Lung (tissue), 12 donors: ENCODE measurements around the gene P2RY2. TPM values are rescaled to one million over a fixed set of nuclear protein-coding genes. Genes with fewer than 3 reads are reported as not detected.

Experiments used
- ATAC-seq: fragments of 200-7000 bp; cut with Tn5 transposase; one replicate; pipeline ENCODE4 v1.9.1; 2020; ENCODE audit warnings: moderate number of reproducible peaks; ENCODE audit not compliant: insufficient read depth, low FRiP score
- DNase-seq, 3 donors: peaks; one replicate each; pipeline ENCODE4 v3.0.0-alpha.2; 2013 to 2017
- H3K27ac ChIP-seq, 2 donors: one replicate each; pipeline ENCODE4 v1.5.1; 2013; ENCODE audit warnings: mild to moderate bottlenecking in 2 of 2, moderate library complexity in 2 of 2, control low read depth in 1 of 2, inconsistent platforms in 1 of 2, low read depth in 1 of 2, low read length in 1 of 2
- H3K27me3 ChIP-seq, 3 donors: one replicate each; pipeline ENCODE4 v1.5.1; 2013; ENCODE audit warnings: low read length in 2 of 3; ENCODE audit not compliant: control insufficient read depth in 3 of 3, insufficient read depth in 3 of 3
- H3K36me3 ChIP-seq, 4 donors: one replicate each; pipeline ENCODE4 v1.5.1; 2013; ENCODE audit warnings: low read length in 4 of 4, mild to moderate bottlenecking in 1 of 4, moderate library complexity in 1 of 4; ENCODE audit not compliant: control insufficient read depth in 4 of 4, insufficient read depth in 4 of 4
- H3K4me1 ChIP-seq, 5 donors: one replicate each; pipeline ENCODE4 v1.5.1; 2013; ENCODE audit warnings: low read length in 5 of 5, mild to moderate bottlenecking in 2 of 5, moderate library complexity in 1 of 5; ENCODE audit not compliant: control insufficient read depth in 5 of 5, insufficient read depth in 5 of 5
- H3K4me3 ChIP-seq: one replicate; pipeline ENCODE4 v1.5.1; 2013; ENCODE audit warnings: mild to moderate bottlenecking, control low read depth, moderate library complexity
- H3K9ac ChIP-seq, 2 donors: one replicate each; pipeline ENCODE4 v1.5.1; 2013; ENCODE audit warnings: low read length in 2 of 2, control low read depth in 1 of 2; ENCODE audit not compliant: insufficient read depth in 1 of 2
- H3K9me3 ChIP-seq, 4 donors: one replicate each; pipeline ENCODE4 v1.5.1; 2013; ENCODE audit warnings: low read length in 3 of 4, mild to moderate bottlenecking in 1 of 4, moderate library complexity in 1 of 4; ENCODE audit not compliant: control insufficient read depth in 4 of 4, insufficient read depth in 3 of 4
- CTCF ChIP-seq: IDR thresholded peaks from 2 replicates; pipeline ENCODE4 v1.5.1; 2012; ENCODE audit warnings: mild to moderate bottlenecking; ENCODE audit errors: control extremely low read depth, extremely low read depth
- WGBS, 2 donors: extraction: QIAGEN DNeasy Blood & Tissue Kit; methylation state at CpG; one replicate each; pipeline ENCODE4 v1.1.7; 2013; 5-methylcytosine and 5-hydroxymethylcytosine counted together
- polyA plus RNA-seq, 2 donors: library from polyadenylated mRNA; stranded (reverse); fragments of 200-250 nt; gene quantifications; one replicate each; pipeline ENCODE4 v1.2.1, GENCODE V29; 2013
- total RNA-seq, 2 donors: library from RNA; depleted of rRNA in 1 of 2; stranded (reverse); fragments of >200 nt in 1 of 2; gene quantifications; one replicate each; pipeline ENCODE4 v1.2.1, GENCODE V29; 2014 to 2021
- donor health status: control.
- donor health status: control.
- donor health status: Bipolar disorder and iron deficiency.
- donor health status: healthy.
- donor health status: DM: yes; HTN: yes; CAD: no.

P2RY2 gene
- total and polyA plus RNA-seq, 4 donors, result 3.1 to 13.0 (median 6.5) TPM

DNA sequence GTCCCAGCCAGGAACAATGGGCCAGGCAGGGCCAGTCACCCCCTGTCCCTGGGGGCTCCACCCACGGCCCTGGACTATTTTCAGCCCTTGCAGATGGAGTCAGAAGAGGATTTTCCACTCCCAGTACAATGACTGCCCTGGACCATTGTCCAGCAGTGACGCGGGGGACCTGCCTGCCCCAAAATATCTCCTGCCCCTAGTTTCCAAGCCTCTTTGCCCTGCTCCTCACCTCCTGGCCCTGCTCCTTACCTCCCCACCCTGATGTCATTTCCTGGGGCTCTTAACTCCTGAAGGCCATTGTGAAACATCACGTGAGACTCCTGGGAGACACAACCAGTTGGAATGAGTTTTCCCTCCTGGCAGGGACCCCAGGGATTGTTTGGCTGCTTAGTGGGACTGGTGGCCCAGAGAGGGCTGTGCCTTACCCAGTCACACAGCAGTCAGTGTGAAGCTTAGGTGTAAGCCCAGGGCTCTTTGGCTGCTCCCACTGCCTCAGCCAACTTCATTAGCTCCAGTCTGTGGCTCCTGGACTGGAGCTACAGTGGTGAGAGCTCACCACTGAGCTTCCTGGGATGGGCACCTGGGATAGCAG lies 22.2 kb downstream of the P2RY2 start:
- no peaks in the 10 kb centered on the region for H3K27me3 ChIP-seq
- no peak overlapping the region for H3K9ac ChIP-seq
- TF ChIP-seq CTCF, result no peak
- ATAC-seq (no peak), DNase-seq (peak in 2 of 3 donors; percentile 12 to 75)
- WGBS, 2 donors, result 43 to 68% methylated on average over 4 of the region's 4 CpGs
- H3K4me1 ChIP-seq, result peaks cover 8 to 25% (median 10%) of the 10 kb centered on the region in 5 donors
- H3K36me3 ChIP-seq, result no peaks in the 10 kb centered on the region
- no peaks in the 10 kb centered on the region for H3K9me3 ChIP-seq
- H3K4me3 ChIP-seq, result no peak overlapping the region
- peak overlapping the region in 1 of 2 donors; percentile 79 for H3K27ac ChIP-seq

- Histone ChIP-seq H3K9me3 (no peaks in the 10 kb centered on the region), H3K27ac (peak overlapping the region in 1 of 2 donors; percentile 79), H3K4me1 (peaks cover 8 to 35% (median 14%) of the 10 kb centered on the region in 5 donors), H3K36me3 (no peaks in the 10 kb centered on the region), H3K9ac (no peak overlapping the region), H3K4me3 (no peak overlapping the region), H3K27me3 (no peaks in the 10 kb centered on the region)
- WGBS, 2 donors, result 94% methylated on average over 4 of the region's 4 CpGs
- no peak for TF ChIP-seq CTCF
- ATAC-seq (no peak), DNase-seq (no peak)
Measured at GRCh38 chr11:73241300-73241699, 23.2 kb downstream of the P2RY2 start.

- Histone ChIP-seq H3K27ac (peak overlapping the region in 1 of 2 donors; percentile 30), H3K9me3 (no peaks in the 10 kb centered on the region), H3K36me3 (no peaks in the 10 kb centered on the region), H3K4me3 (no peak overlapping the region), H3K4me1 (peaks cover 8 to 36% (median 17%) of the 10 kb centered on the region in 5 donors), H3K9ac (no peak overlapping the region), H3K27me3 (no peaks in the 10 kb centered on the region)
- peak; percentile 93 for TF ChIP-seq CTCF
- WGBS, 2 donors, result 24 to 27% methylated on average over 12 of the region's 12 CpGs
- ATAC-seq (peak; percentile 67), DNase-seq (peak; percentile 92 to 94 (median 93))
Measured at GRCh38 chr11:73242251-73243092, 24.4 kb downstream of the P2RY2 start.
